GM12878 (cell line): ENCODE measurements around the gene IRF1.

ENCODE experiments used
- EP300 ChIP-seq, 2 experiments: fragments of 150-350 bp in 1 of 2; IDR thresholded peaks; 2 replicates each; pipeline ENCODE4 v1.6.1; 2011 to 2012; ENCODE audit warnings: low read depth in 2 of 2, low read length in 2 of 2, borderline replicate concordance in 1 of 2, improper control_type of control experiment in 1 of 2, inconsistent platforms in 1 of 2; ENCODE audit not compliant: control insufficient read depth in 1 of 2
- EZH2 ChIP-seq: IDR thresholded peaks from 2 replicates; pipeline ENCODE4 v1.6.1; 2012; ENCODE audit warnings: low read depth, mild to moderate bottlenecking, control low read depth, inconsistent platforms, low read length, borderline replicate concordance; ENCODE audit not compliant: control insufficient read depth
- HDAC2 ChIP-seq: fragments of 200-600 bp; sonication (generic); IDR thresholded peaks from 2 replicates; pipeline ENCODE4 v1.6.1; 2017
- KAT2A ChIP-seq: conservative IDR thresholded peaks from 2 replicates; pipeline ENCODE4 v1.6.1; 2011; ENCODE audit warnings: low read depth, low read length; ENCODE audit not compliant: control insufficient read depth
- POLR2A ChIP-seq: IDR thresholded peaks from 2 replicates; pipeline ENCODE4 v1.6.1; 2011; ENCODE audit warnings: low read depth, mild to moderate bottlenecking, low read length
- POLR2AphosphoS5 ChIP-seq: IDR thresholded peaks from 2 replicates; pipeline ENCODE4 v1.6.1; 2011; ENCODE audit warnings: mild to moderate bottlenecking, low read length, inconsistent platforms
- RAD21 ChIP-seq: IDR thresholded peaks from 2 replicates; pipeline ENCODE4 v1.6.1; 2011; ENCODE audit warnings: mild to moderate bottlenecking, low read depth, low read length, moderate library complexity; ENCODE audit not compliant: insufficient read depth
- RCOR1 ChIP-seq: conservative IDR thresholded peaks from 2 replicates; pipeline ENCODE4 v1.6.1; 2012; ENCODE audit warnings: low read depth, low read length, improper control_type of control experiment
- SREBF1 ChIP-seq: IDR thresholded peaks from 2 replicates; pipeline ENCODE4 v1.6.1; 2012; ENCODE audit warnings: mild to moderate bottlenecking, low read length
- TCF12 ChIP-seq: IDR thresholded peaks from 2 replicates; pipeline ENCODE4 v1.6.1; 2011; ENCODE audit warnings: low read depth, mild to moderate bottlenecking, low read length
- ZNF384 ChIP-seq: IDR thresholded peaks from 2 replicates; pipeline ENCODE4 v1.6.1; 2012; ENCODE audit warnings: low read depth, mild to moderate bottlenecking, low read length, improper control_type of control experiment, borderline replicate concordance
- ZSCAN29 ChIP-seq: fragments of 450-650 bp; IDR thresholded peaks from 2 replicates; pipeline ENCODE4 v1.6.1; 2017; ENCODE audit warnings: mild to moderate bottlenecking, moderate library complexity
- TF ChIP-seq, protein P1 (sequence below), 3 experiments: IDR thresholded peaks in 2 of 3; conservative IDR thresholded peaks in 1 of 3; 2 replicates each; pipeline ENCODE4 v1.5.1; 2011; ENCODE audit warnings: low read depth in 3 of 3, low read length in 3 of 3, mild to moderate bottlenecking in 3 of 3, control low read depth in 2 of 3, moderate library complexity in 2 of 3, inconsistent platforms in 1 of 3, mixed read lengths in 1 of 3; ENCODE audit not compliant: control insufficient read depth in 2 of 3, insufficient read depth in 1 of 3; ENCODE audit errors: extremely low read depth in 1 of 3
- TF ChIP-seq, protein P2 (sequence below): fragments of 450-650 bp; IDR thresholded peaks from 2 replicates; pipeline ENCODE4 v1.6.1; 2017; ENCODE audit warnings: antibody characterized with exemption, mild to moderate bottlenecking, moderate library complexity

DNA sequence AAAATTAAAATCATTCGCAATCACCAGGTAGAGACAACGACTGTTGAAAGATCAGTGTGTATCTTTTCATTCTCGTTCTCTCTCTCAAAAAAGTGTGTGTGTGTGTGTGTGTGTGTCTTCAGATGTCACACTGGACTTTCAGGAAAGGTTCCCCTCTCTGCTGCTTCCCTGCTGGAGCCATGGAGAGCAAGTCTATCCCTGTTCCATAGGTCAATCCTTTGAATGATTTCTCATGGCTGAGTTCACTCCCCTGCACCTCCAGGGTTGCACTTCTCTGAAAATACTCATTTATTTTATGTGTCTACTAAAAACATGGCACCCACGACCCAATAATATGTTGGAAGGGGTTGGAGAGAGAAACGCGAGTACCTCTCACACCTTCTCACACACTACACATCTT is 28.2 kb downstream of the IRF1 start:
- TF ChIP-seq TCF12 = no peak
- TF ChIP-seq POLR2A = no peak
- TF ChIP-seq, protein P1, sequence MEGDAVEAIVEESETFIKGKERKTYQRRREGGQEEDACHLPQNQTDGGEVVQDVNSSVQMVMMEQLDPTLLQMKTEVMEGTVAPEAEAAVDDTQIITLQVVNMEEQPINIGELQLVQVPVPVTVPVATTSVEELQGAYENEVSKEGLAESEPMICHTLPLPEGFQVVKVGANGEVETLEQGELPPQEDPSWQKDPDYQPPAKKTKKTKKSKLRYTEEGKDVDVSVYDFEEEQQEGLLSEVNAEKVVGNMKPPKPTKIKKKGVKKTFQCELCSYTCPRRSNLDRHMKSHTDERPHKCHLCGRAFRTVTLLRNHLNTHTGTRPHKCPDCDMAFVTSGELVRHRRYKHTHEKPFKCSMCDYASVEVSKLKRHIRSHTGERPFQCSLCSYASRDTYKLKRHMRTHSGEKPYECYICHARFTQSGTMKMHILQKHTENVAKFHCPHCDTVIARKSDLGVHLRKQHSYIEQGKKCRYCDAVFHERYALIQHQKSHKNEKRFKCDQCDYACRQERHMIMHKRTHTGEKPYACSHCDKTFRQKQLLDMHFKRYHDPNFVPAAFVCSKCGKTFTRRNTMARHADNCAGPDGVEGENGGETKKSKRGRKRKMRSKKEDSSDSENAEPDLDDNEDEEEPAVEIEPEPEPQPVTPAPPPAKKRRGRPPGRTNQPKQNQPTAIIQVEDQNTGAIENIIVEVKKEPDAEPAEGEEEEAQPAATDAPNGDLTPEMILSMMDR (IDR thresholded peaks at IDR 0.05 in 2 of 3, conservative IDR thresholded peaks at IDR 0.05 in 1 of 3; ENCODE audit: control insufficient read depth in 2 of 3, extremely low read depth in 1 of 3, insufficient read depth in 1 of 3, low read depth in 3 of 3, low read length in 3 of 3) = no peak
- TF ChIP-seq RCOR1 = no peak
- TF ChIP-seq POLR2AphosphoS5 = no peak
- TF ChIP-seq KAT2A = no peak
- TF ChIP-seq ZSCAN29 = no peak
- TF ChIP-seq SREBF1 = no peak
- no peak for TF ChIP-seq EP300 (IDR thresholded peaks at IDR 0.05; ENCODE audit: borderline replicate concordance in 1 of 2, control insufficient read depth in 1 of 2, low read depth in 2 of 2, low read length in 2 of 2)
- TF ChIP-seq, protein P2, sequence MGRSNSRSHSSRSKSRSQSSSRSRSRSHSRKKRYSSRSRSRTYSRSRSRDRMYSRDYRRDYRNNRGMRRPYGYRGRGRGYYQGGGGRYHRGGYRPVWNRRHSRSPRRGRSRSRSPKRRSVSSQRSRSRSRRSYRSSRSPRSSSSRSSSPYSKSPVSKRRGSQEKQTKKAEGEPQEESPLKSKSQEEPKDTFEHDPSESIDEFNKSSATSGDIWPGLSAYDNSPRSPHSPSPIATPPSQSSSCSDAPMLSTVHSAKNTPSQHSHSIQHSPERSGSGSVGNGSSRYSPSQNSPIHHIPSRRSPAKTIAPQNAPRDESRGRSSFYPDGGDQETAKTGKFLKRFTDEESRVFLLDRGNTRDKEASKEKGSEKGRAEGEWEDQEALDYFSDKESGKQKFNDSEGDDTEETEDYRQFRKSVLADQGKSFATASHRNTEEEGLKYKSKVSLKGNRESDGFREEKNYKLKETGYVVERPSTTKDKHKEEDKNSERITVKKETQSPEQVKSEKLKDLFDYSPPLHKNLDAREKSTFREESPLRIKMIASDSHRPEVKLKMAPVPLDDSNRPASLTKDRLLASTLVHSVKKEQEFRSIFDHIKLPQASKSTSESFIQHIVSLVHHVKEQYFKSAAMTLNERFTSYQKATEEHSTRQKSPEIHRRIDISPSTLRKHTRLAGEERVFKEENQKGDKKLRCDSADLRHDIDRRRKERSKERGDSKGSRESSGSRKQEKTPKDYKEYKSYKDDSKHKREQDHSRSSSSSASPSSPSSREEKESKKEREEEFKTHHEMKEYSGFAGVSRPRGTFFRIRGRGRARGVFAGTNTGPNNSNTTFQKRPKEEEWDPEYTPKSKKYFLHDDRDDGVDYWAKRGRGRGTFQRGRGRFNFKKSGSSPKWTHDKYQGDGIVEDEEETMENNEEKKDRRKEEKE = no peak
- TF ChIP-seq RAD21 = no peak
- no peak for TF ChIP-seq HDAC2
- TF ChIP-seq EZH2 = no peak
- TF ChIP-seq ZNF384 = no peak
